K562 (cell line): Measurements from ENCODE around the gene NUAK1. TPM values are rescaled to one million over a fixed set of nuclear protein-coding genes. Genes with fewer than 3 reads are reported as not detected.

Experiments used
- HMG20A ChIP-seq: fragments of 450-650 bp; formaldehyde crosslinking; conservative IDR thresholded peaks from 2 replicates; pipeline ENCODE4 v1.4.0; 2020; ENCODE audit warnings: mild to moderate bottlenecking, mixed read lengths
- RB1 ChIP-seq: fragments of 450-650 bp; IDR thresholded peaks from 2 replicates; pipeline ENCODE4 v1.6.1; 2017; ENCODE audit warnings: low read depth, mild to moderate bottlenecking
- REST ChIP-seq, 2 experiments: fragments of 450-650 bp; formaldehyde crosslinking in 1 of 2; IDR thresholded peaks; 2 replicates each; pipeline versions ENCODE4 v1.4.0 to v1.6.1; 2014 to 2020; ENCODE audit warnings: mild to moderate bottlenecking in 2 of 2, borderline replicate concordance in 1 of 2, low read depth in 1 of 2
- TEAD1 ChIP-seq, 2 experiments: fragments of 450-650 bp in 1 of 2; sonication (generic) in 1 of 2; formaldehyde crosslinking; IDR thresholded peaks; 2 replicates each; pipeline versions ENCODE4 v1.4.0 to v1.8.0; 2020 to 2022; ENCODE audit warnings: mild to moderate bottlenecking in 2 of 2, missing genetic modification reagents in 1 of 2
- polyA plus RNA-seq, 8 experiments: library from polyadenylated mRNA; depleted of rRNA in 4 of 8; stranded (reverse) in 5 of 8; unstranded in 3 of 8; fragments of >200 nt; fragmentation: Nextera tagmentation in 2 of 8; fragmentation: Illumina TruSeq in 1 of 8; extraction: Ambion mirVana in 2 of 8; extraction: Trizol in 1 of 8; gene quantifications; 2 replicates each; pipeline versions ENCODE4 v1.2.1 to v1.2.3, GENCODE V29; 2011 to 2014; ENCODE audit warnings: inconsistent platforms in 1 of 8, missing spikeins in 1 of 8
- total RNA-seq, 7 experiments: library from RNA; depleted of rRNA in 6 of 7; stranded (reverse); fragments of >200 nt in 6 of 7; fragmentation: Illumina TruSeq in 2 of 7; extraction: Trizol in 2 of 7; gene quantifications; 2 replicates each; pipeline versions ENCODE4 v1.2.1 to v1.2.3, GENCODE V29; 2011 to 2021; ENCODE audit warnings: low replicate concordance in 1 of 7
- TF ChIP-seq, protein P1 (sequence below), 2 experiments: fragments of 250-450 bp in 1 of 2; fragments of 450-650 bp in 1 of 2; sonication (Bioruptor Pico) in 1 of 2; IDR thresholded peaks; 2 replicates each; pipeline versions ENCODE4 v1.6.1 to v1.8.0; 2016 to 2021; ENCODE audit warnings: mild to moderate bottlenecking in 2 of 2, moderate library complexity in 2 of 2, missing compliant biosample characterization in 1 of 2, missing genetic modification characterization in 1 of 2

Gene NUAK1
- total and polyA plus RNA-seq, 9 of the 15 experiments (the other 6 are each of a cell fraction or from before 2014, with no cell fraction given): 0.02 TPM; not detected in 8

GRCh38 chr12:106136263-106136662, 2.5 kb downstream of the NUAK1 start (continued):
- peak; percentile 85 for TF ChIP-seq REST (IDR thresholded peaks at IDR 0.05; ENCODE audit: borderline replicate concordance)
- TF ChIP-seq REST (CRISPR knock-in tag; IDR thresholded peaks at IDR 0.05; ENCODE audit: low read depth): no peak
- TF ChIP-seq, protein P1, sequence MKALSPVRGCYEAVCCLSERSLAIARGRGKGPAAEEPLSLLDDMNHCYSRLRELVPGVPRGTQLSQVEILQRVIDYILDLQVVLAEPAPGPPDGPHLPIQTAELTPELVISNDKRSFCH (CRISPR knock-in tag; IDR thresholded peaks at IDR 0.05): no peak
- TF ChIP-seq, protein P1 (tag; IDR thresholded peaks at IDR 0.05): no peak
- TF ChIP-seq RB1: 0 out of 2 replicates have a peak, but pooled peaks have one; percentile 43
- peak in 1 of 2 experiments; percentile 64; a peak in 1 of 4 replicates for TF ChIP-seq TEAD1 (CRISPR knock-in tag; IDR thresholded peaks at IDR 0.05)
- no peak for TF ChIP-seq HMG20A (CRISPR knock-in tag)
